Measurements from ENCODE around the gene SENP7.
"Not testable (repeated sequence)": the region's sequence is repeated elsewhere in the genome, so short reads cannot be mapped to it uniquely, and the experiment has no call there.

The SENP7 gene

DNA sequence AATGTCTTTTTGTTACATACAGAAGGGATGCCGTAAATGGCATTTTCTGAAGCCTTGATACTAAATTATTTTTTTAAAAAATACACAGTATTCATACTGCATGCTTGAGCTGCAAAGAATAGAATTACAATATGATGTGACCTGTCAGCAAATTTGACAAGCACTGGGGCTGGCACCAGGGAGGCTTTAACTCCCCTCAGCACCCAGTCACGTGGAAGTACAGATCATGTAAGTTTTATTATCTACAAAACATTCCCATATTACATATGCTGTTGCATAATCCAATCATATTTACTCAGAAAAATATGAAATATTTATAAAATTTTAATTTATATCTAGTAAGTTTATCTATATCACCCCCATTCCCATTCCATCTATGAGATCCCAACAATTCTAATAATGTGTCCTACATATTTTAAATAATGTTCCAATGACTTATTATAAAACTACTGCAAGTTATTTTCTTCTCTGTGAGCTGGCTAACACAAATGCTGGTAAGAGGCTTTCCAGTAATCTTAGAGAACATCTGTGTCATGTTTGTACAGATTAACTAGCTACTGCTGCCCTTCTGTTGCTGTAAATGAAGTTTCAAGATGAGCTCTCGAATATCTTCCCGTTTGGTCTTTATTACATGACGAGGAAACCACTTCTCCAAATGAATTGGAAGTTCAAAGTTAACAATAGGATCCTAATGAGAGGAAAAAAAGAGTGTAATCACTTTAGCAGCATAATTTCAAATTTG is 187.4 kb downstream of the SENP7 start:
- no peak for DNase-seq

DNA sequence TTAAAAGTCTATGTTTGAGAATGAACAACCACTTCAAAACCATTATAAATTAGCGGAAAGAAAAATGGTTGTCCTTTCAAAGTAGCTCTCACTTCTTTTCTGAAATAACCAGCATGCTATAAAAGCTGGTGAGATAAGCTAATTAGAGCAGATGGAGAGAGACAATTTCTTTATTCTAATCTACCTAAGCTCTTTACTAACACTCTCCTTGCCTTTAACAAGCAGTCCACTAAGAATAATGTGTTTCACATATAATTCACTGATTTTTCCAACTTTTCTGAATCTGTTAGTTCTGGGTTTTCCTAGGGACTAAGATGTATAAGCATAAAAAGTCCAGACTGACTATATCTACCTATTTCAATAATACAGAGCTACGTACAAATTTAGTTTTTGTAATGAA is 192.5 kb downstream of the SENP7 start, which contains the start of gene IMPG2:
Gene IMPG2, minus strand, starts transcription at position 101 of the 400 bp plus-strand sequence. CDS start 203 bp downstream, outside the sequence.
- no peak for DNase-seq

- no peak for DNase-seq
Observed at GRCh38 chr3:101319531-101319930, 193.5 kb downstream of the SENP7 start.

GRCh38 chr3:101312545-101312944 is 200.5 kb downstream of the SENP7 start:
- no peak for DNase-seq

GRCh38 chr3:101311676-101312075 is 201.3 kb downstream of the SENP7 start:
- no peak for DNase-seq

- DNase-seq, result no peak
Observed at GRCh38 chr3:101310978-101311375, 202.0 kb downstream of the SENP7 start.

DNA sequence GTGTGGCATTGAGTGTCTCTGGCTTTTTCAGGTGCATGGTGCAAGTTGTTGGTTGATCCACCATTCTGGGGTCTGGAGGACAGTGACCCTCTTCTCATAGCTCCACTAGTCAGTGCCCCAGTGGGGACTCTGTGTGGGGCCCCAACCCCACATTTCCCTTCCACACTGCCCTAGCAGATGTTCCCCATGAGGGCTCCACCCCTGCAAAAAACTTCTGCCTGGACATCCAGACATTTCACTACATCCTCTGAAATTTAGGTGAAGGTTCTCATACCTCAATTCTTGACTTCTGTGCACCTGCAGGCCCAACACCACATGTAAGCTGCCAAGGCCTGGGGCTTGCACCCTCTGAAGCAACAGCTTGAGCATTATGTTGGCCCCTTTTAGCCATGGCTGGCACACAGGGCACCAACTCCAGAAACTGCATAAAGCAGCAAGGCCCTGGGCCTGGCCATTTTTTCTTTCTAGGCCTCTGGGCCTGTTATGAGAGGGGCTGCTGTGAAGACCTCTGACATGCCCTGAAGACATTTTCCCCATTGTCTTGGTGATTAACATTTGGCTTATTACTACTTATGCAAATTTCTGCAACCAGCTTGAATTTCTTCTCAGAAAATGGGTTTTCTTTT is 204.8 kb downstream of the SENP7 start:
- DNase-seq, result not testable (repeated sequence)

GRCh38 chr3:101303836-101304235 is 209.2 kb downstream of the SENP7 start:
- no peak for DNase-seq

GRCh38 chr3:101303089-101303731 is 209.8 kb downstream of the SENP7 start:
- peak; percentile 33 for DNase-seq

DNA sequence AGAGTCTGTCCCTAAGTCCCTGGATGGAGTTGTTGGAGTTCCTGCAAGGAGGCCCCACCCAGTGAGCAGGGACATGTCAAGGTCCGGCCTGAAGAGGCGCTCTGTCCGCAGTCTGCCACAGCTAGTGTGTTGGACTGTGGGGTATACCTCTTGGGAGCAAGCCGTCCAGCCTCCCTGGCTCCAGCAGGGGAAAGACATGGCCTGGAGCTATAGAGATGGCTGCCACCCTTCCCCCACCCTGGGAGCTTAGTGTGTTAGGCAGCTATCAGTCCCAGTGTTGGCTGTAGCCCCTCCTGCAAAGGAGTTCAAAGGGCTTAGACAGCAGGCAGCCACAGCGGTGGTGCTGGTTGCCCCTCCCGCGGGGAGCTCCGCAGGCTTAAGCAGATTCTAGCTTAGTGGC is 212.9 kb downstream of the SENP7 start:
- no peak for DNase-seq

DNA sequence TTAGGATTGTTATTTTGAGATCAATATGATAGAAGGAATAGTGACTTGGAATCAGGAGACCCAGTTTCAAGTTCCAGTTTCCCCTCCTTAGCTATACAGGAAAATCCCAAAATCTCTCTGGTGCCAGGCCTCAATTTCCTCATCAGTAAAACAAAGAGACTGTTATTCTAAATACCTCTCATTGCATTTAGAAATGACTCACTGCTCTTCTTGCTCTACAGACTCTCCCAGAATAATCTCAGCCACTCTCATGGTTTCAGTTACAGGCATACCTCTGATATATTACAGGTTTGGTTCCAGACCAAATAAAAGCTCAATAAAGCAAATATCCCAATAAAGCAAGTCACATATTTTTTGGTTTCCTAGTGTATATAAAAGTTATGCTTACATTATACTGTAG is 221.0 kb downstream of the SENP7 start:
- no peak for DNase-seq

DNA sequence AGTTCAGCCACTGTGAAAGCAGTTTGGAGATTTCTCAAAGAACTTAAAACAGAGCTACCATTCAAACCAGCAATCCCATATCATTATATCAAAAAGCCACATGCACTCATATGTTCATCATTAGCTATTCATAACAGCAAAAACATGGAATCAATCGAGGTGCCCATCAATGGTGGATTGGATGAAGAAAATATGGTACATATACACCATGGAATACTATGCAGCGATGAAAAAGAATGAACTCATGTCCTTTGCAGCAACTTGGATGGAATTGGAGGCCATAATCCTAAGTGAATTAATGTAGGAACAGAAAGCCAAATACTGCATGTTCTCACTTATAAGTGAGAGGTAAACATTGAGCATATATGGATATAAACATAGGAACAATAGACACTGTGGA is 224.7 kb downstream of the SENP7 start:
- no peak for DNase-seq

- no peak for DNase-seq
Observed at GRCh38 chr3:101284757-101285156, 228.3 kb downstream of the SENP7 start.

DNA sequence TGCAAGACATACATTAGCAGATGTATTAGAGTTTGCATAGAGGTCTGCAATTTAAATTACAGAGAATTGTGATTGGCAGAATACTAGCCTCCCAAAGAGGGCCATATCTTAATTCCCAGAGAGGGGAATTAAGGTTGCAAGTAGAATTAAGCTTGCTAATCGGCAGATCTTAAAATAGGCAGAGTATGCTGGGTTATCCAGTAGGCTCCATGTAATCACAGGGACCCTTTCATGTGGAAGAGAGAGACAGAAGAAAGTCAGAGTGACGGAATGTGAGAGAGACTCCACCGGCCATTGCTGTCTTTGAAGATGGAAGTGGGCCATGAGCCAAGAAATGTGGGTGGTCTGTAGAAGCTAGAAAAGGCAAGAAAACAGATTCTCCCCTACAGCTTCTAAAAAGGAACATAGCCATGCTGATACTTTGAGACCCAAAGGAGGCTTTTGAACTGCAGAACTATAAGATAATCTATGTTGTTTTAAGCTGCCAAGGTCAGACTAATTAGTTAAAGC is 231.4 kb downstream of the SENP7 start:
- no peak for DNase-seq

DNA sequence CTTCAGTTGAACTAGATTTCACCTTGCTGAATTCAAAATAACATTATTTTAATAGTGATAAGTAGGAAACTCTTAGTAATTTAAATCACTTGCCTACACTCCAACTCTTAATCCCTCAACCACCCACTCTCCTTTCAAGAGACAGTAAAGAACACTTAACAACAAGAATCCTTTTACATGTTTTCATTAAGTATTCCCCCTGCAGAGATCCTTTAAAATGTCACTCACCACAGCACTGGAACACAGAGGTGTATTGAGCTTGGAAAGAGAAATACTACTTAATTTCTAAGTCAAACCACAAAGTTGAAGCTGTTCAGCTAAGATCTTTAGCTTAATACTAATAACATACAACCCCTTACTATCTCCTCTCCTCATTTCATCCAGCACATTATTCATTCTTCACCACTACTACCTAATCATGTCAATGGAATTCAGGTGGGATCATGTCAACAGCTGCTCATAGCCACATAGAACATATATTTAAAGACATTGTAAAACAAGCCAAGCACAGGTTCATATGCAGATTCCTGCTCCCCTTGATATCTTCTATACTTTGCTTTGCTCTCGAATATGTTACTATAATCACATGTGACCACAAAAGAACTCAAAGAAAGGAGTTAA is 233.1 kb downstream of the SENP7 start:
- no peak for DNase-seq

DNA sequence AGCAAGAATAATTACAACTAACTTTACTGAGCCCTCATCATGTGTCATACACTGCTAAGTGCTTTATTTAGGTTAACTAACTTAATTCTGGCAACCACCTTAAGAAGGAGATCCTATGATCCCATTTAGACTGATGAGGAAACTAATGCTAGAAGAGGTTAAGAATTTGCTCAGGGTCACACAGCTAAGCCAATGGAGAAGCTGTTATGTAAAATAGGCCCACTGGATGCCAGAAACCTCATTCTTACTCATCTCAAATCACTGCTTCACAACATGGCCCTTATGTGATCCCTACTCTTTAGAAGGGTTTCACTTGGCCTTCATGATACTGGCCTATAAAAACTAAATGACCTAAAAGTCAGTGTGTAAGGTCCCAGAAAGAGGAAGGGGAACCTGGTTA is 233.8 kb downstream of the SENP7 start:
- DNase-seq, result no peak

GRCh38 chr3:101278727-101279126 is 234.3 kb downstream of the SENP7 start:
- DNase-seq, result no peak
